SK-N-SH treated with all-trans-retinoic acid at 6 μM for 48 hours (cell line): Measurements from ENCODE around the gene CATSPER3.

Experiments used
- BACH2 ChIP-seq: fragments of 250-450 bp; sonication (Bioruptor Pico); IDR thresholded peaks from 2 replicates; pipeline ENCODE4 v1.9.0; 2021; ENCODE audit warnings: mild to moderate bottlenecking, borderline replicate concordance
- CREB5 ChIP-seq: fragments of 250-450 bp; sonication (Bioruptor Pico); IDR thresholded peaks from 2 replicates; pipeline ENCODE4 v1.5.1; 2020; ENCODE audit warnings: low read depth, mild to moderate bottlenecking, moderate library complexity
- CSRNP3 ChIP-seq: fragments of 250-450 bp; sonication (Bioruptor Pico); IDR thresholded peaks from 2 replicates; pipeline ENCODE4 v1.5.1; 2021; ENCODE audit warnings: mild to moderate bottlenecking, moderate library complexity
- OSR1 ChIP-seq: fragments of 250-450 bp; sonication (Bioruptor Pico); IDR thresholded peaks from 2 replicates; pipeline ENCODE4 v1.8.0; 2022; ENCODE audit warnings: moderate library complexity, mild to moderate bottlenecking, inconsistent platforms
- POU6F1 ChIP-seq: fragments of 250-450 bp; sonication (Bioruptor Pico); IDR thresholded peaks from 2 replicates; pipeline ENCODE4 v1.8.0; 2021; ENCODE audit warnings: low read depth, mild to moderate bottlenecking, moderate library complexity, borderline replicate concordance
- PPARA ChIP-seq: fragments of 250-450 bp; sonication (Bioruptor Pico); IDR thresholded peaks from 2 replicates; pipeline ENCODE4 v1.5.0; 2020; ENCODE audit warnings: mild to moderate bottlenecking, borderline replicate concordance
- ZC3H10 ChIP-seq: fragments of 250-450 bp; sonication (Bioruptor Pico); IDR thresholded peaks from 2 replicates; pipeline ENCODE4 v1.5.1; 2021; ENCODE audit warnings: mild to moderate bottlenecking, moderate library complexity
- ZFP3 ChIP-seq: fragments of 250-450 bp; sonication (Bioruptor Pico); IDR thresholded peaks from 2 replicates; pipeline ENCODE4 v1.5.0; 2020; ENCODE audit warnings: mild to moderate bottlenecking, moderate library complexity
- ZFP30 ChIP-seq: fragments of 450-650 bp; formaldehyde crosslinking; IDR thresholded peaks from 2 replicates; pipeline ENCODE4 v1.5.0; 2022; ENCODE audit warnings: mild to moderate bottlenecking, moderate library complexity
- ZNF70 ChIP-seq: fragments of 450-650 bp; formaldehyde crosslinking; IDR thresholded peaks from 2 replicates; pipeline ENCODE4 v1.5.0; 2020; ENCODE audit warnings: mild to moderate bottlenecking, moderate library complexity
- TF ChIP-seq, protein P1 (sequence below): fragments of 250-450 bp; sonication (Bioruptor Pico); IDR thresholded peaks from 2 replicates; pipeline ENCODE4 v1.8.0; 2020; ENCODE audit warnings: mild to moderate bottlenecking, moderate library complexity, borderline replicate concordance

GRCh38 chr5:135037519-135038204, 70.0 kb downstream of the CATSPER3 start:
- TF ChIP-seq ZC3H10, result no peak
- TF ChIP-seq ZNF70 (CRISPR knock-in tag), result no peak
- no peak for TF ChIP-seq BACH2
- TF ChIP-seq, protein P1, sequence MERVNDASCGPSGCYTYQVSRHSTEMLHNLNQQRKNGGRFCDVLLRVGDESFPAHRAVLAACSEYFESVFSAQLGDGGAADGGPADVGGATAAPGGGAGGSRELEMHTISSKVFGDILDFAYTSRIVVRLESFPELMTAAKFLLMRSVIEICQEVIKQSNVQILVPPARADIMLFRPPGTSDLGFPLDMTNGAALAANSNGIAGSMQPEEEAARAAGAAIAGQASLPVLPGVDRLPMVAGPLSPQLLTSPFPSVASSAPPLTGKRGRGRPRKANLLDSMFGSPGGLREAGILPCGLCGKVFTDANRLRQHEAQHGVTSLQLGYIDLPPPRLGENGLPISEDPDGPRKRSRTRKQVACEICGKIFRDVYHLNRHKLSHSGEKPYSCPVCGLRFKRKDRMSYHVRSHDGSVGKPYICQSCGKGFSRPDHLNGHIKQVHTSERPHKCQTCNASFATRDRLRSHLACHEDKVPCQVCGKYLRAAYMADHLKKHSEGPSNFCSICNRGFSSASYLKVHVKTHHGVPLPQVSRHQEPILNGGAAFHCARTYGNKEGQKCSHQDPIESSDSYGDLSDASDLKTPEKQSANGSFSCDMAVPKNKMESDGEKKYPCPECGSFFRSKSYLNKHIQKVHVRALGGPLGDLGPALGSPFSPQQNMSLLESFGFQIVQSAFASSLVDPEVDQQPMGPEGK (CRISPR knock-in tag), result no peak
- TF ChIP-seq POU6F1 (CRISPR knock-in tag), result no peak
- no peak for TF ChIP-seq ZFP30 (CRISPR knock-in tag)
- TF ChIP-seq PPARA (CRISPR knock-in tag), result no peak
- TF ChIP-seq CREB5 (CRISPR knock-in tag), result no peak
- TF ChIP-seq CSRNP3 (CRISPR knock-in tag), result no peak
- no peak for TF ChIP-seq OSR1
- TF ChIP-seq ZFP3, result no peak
